HG03432 (cell line): ENCODE measurements around the gene C19orf38.
"Not testable (repeated sequence)": the region's sequence is repeated elsewhere in the genome, so short reads cannot be mapped to it uniquely, and the experiment has no call there.

ENCODE experiments used
- ATAC-seq: cut with Tn5 transposase; IDR thresholded peaks from one replicate; pipeline ENCODE4 v1.9.1; 2021; ENCODE audit warnings: mild to moderate bottlenecking, moderate library complexity; ENCODE audit not compliant: unreplicated experiment

Gene C19orf38

GRCh38 chr19:10820173-10820572 lies 28.0 kb upstream of the C19orf38 start:
- no peak for ATAC-seq

- ATAC-seq = no peak
Observed at GRCh38 chr19:10823690-10824089, 24.5 kb upstream of the C19orf38 start.

- ATAC-seq = no peak
Observed at GRCh38 chr19:10826231-10826630, 22.0 kb upstream of the C19orf38 start.

GRCh38 chr19:10826846-10827245 lies 21.4 kb upstream of the C19orf38 start:
- no peak for ATAC-seq

- no peak for ATAC-seq
Observed at GRCh38 chr19:10828981-10829821, 19.0 kb upstream of the C19orf38 start.

- ATAC-seq = no peak
Observed at GRCh38 chr19:10829967-10830366, 18.2 kb upstream of the C19orf38 start.

- ATAC-seq = no peak
Observed at GRCh38 chr19:10830370-10830769, 17.8 kb upstream of the C19orf38 start.

GRCh38 chr19:10830931-10831779 lies 17.1 kb upstream of the C19orf38 start:
- ATAC-seq = no peak

GRCh38 chr19:10831987-10832938 lies 16.0 kb upstream of the C19orf38 start:
- ATAC-seq = no peak

- no peak for ATAC-seq
Observed at GRCh38 chr19:10832939-10833296, 15.3 kb upstream of the C19orf38 start.

GRCh38 chr19:10835089-10835753 lies 13.0 kb upstream of the C19orf38 start:
- no peak for ATAC-seq

GRCh38 chr19:10835754-10836478 lies 12.3 kb upstream of the C19orf38 start, which contains the start of gene TMED1:
TSS of gene TMED1 (minus strand) at chr19:10836212. CDS start at chr19:10836191, 21 bp downstream.
- ATAC-seq = peak; percentile 78

- peak; percentile 26 for ATAC-seq
Observed at GRCh38 chr19:10836479-10837330, 11.5 kb upstream of the C19orf38 start.

- not testable (repeated sequence) for ATAC-seq
Observed at GRCh38 chr19:10837649-10838048, 10.6 kb upstream of the C19orf38 start.

- ATAC-seq = no peak
Observed at GRCh38 chr19:10838377-10838776, 9.8 kb upstream of the C19orf38 start.

- no peak for ATAC-seq
Observed at GRCh38 chr19:10839114-10840050, 8.8 kb upstream of the C19orf38 start.

GRCh38 chr19:10842788-10843187 lies 5.4 kb upstream of the C19orf38 start:
- ATAC-seq = no peak
